ENCODE data around the gene OLFM1. TPM values are rescaled to one million over a fixed set of nuclear protein-coding genes. Genes with fewer than 3 reads are reported as not detected.

OLFM1 gene
- total and polyA plus RNA-seq, 9 of the 15 experiments (the other 6 are each of a cell fraction or from before 2014, with no cell fraction given) = not detected

DNA sequence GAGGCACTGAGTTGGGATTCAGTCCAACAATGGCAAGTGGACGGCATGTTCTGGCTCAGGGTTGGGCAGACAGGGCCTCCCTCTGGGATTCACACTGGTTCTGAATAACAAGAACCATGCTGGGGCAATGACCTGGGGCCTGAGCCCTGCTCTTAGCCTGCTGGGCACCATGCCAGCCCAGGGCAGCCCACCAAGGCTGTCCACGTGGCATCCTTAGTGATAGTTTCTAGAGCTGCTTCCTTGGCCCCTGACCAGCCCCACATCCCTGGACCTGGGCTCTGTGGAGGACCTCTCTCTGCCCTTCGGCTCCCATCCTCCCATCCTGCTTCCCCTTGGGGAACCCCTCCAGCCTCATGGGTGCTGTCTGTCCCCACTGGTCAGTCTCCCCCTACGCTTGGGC, 22.3 kb upstream of the OLFM1 start:
- CTCF ChIA-PET (ENCODE audit: low intra/inter-chr PET ratio) = no interaction called here
- intact Hi-C loops (cut with micrococcal nuclease) = no loop called here
- TF ChIP-seq HSF4 (CRISPR knock-in tag; IDR thresholded peaks at IDR 0.05; ENCODE audit: borderline replicate concordance) = no peak
- TF ChIP-seq, protein P1, sequence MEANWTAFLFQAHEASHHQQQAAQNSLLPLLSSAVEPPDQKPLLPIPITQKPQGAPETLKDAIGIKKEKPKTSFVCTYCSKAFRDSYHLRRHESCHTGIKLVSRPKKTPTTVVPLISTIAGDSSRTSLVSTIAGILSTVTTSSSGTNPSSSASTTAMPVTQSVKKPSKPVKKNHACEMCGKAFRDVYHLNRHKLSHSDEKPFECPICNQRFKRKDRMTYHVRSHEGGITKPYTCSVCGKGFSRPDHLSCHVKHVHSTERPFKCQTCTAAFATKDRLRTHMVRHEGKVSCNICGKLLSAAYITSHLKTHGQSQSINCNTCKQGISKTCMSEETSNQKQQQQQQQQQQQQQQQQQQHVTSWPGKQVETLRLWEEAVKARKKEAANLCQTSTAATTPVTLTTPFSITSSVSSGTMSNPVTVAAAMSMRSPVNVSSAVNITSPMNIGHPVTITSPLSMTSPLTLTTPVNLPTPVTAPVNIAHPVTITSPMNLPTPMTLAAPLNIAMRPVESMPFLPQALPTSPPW (CRISPR knock-in tag; IDR thresholded peaks at IDR 0.05) = no peak
- no peak for TF ChIP-seq ZC3H4 (CRISPR knock-in tag; IDR thresholded peaks at IDR 0.05; ENCODE audit: borderline replicate concordance)
- no peak for TF ChIP-seq MCM2 (IDR thresholded peaks at IDR 0.05; ENCODE audit: low read depth)
- BruUV-seq (replicated peaks) = no TSS peak
- WGBS (ENCODE audit: insufficient coverage, low coverage, missing lambda C conversion rate) = 0% methylated on average over 4 of the region's 4 CpGs
- no peak for ATAC-seq
- no peak for FAIRE-seq
- Histone ChIP-seq H3K79me2 (ENCODE audit: control insufficient read depth, insufficient read depth, low read length) (no peaks in the 10 kb centered on the region), H3K4me2 (ENCODE audit: insufficient read depth, low read length) (no peak overlapping the region), H3K9me3 (replicated peaks; ENCODE audit: control insufficient read depth, insufficient read depth, low read depth, low read length) (no peaks in the 10 kb centered on the region), H4K20me1 (replicated peaks; ENCODE audit: control insufficient read depth, insufficient read depth, low read length) (no peaks in the 10 kb centered on the region), H3K9ac (ENCODE audit: insufficient read depth in 1 of 2, low read depth in 2 of 2, low read length in 2 of 2) (no peak overlapping the region), H3K4me3 (no peak overlapping the region), H3K4me1 (replicated peaks in 1 of 2; ENCODE audit: control insufficient read depth in 2 of 2, insufficient read depth in 2 of 2, low read length in 2 of 2) (no peaks in the 10 kb centered on the region), H3K27ac (ENCODE audit: extremely low read depth, low read depth, low read length) (no peak overlapping the region), H2AFZ (ENCODE audit: low read depth, low read length) (no peak overlapping the region), H3K9me1 (ENCODE audit: control insufficient read depth, insufficient read depth, low read length) (no peaks in the 10 kb centered on the region), H3K27me3 (ENCODE audit: control insufficient read depth in 2 of 2, insufficient read depth in 2 of 2, low read length in 2 of 2) (peaks cover 3 to 19% of the 10 kb centered on the region in 2 experiments; a peak in 3 of 5 replicates), H3K36me3 (ENCODE audit: control insufficient read depth, insufficient read depth, low read length) (no peaks in the 10 kb centered on the region)
- DNase-seq (ENCODE audit: extremely low read depth in 1 of 4, low spot score in 3 of 4) = no peak
- POLR2A ChIA-PET = no interaction called here
- in situ Hi-C loops (cut with MboI) = no loop called here

GRCh38 chr9:135065804-135066203, 21.7 kb upstream of the OLFM1 start:
- FAIRE-seq (no peak), ATAC-seq (no peak)
- H3K4me2 ChIP-seq (ENCODE audit: insufficient read depth, low read length) = no peak overlapping the region
- TF ChIP-seq CEBPZ (IDR thresholded peaks at IDR 0.05; ENCODE audit: borderline replicate concordance, low read depth, low read length) (no peak), SETDB1 (IDR thresholded peaks at IDR 0.05; ENCODE audit: low read length) (no peak), ZNF165 (CRISPR knock-in tag; IDR thresholded peaks at IDR 0.05; ENCODE audit: borderline replicate concordance) (no peak), PBX2 (CRISPR knock-in tag; IDR thresholded peaks at IDR 0.05; ENCODE audit: low read depth) (no peak), PBX2 (tag; conservative IDR thresholded peaks at IDR 0.05; ENCODE audit: low read depth) (no peak)

More at GRCh38 chr9:135065804-135066203, 21.7 kb upstream of the OLFM1 start:
- H3K9ac ChIP-seq (ENCODE audit: insufficient read depth in 1 of 2, low read depth in 2 of 2, low read length in 2 of 2) = no peak overlapping the region
- H3K79me2 ChIP-seq (ENCODE audit: control insufficient read depth, insufficient read depth, low read length) = no peaks in the 10 kb centered on the region
- H2AFZ ChIP-seq (ENCODE audit: low read depth, low read length) = no peak overlapping the region
- in situ Hi-C loops (cut with MboI) (no loop called here), intact Hi-C loops (cut with micrococcal nuclease) (no loop called here)
- POLR2A ChIA-PET = no interaction called here
- no peaks in the 10 kb centered on the region for H3K9me3 ChIP-seq (replicated peaks; ENCODE audit: control insufficient read depth, insufficient read depth, low read depth, low read length)
- BruUV-seq (replicated peaks) = no TSS peak
- no peaks in the 10 kb centered on the region for H3K4me1 ChIP-seq (replicated peaks in 1 of 2; ENCODE audit: control insufficient read depth in 2 of 2, insufficient read depth in 2 of 2, low read length in 2 of 2)
- WGBS (ENCODE audit: insufficient coverage, low coverage, missing lambda C conversion rate) = 3% methylated on average over 4 of the region's 4 CpGs
- DNase-seq (ENCODE audit: extremely low read depth in 1 of 4, low spot score in 3 of 4) = no peak
- H3K4me3 ChIP-seq = no peak overlapping the region
- H3K27ac ChIP-seq (ENCODE audit: extremely low read depth, low read depth, low read length) = no peak overlapping the region
- H4K20me1 ChIP-seq (replicated peaks; ENCODE audit: control insufficient read depth, insufficient read depth, low read length) = no peaks in the 10 kb centered on the region
- no peaks in the 10 kb centered on the region for H3K9me1 ChIP-seq (ENCODE audit: control insufficient read depth, insufficient read depth, low read length)
- CTCF ChIA-PET (ENCODE audit: low intra/inter-chr PET ratio) = no interaction called here
- no peaks in the 10 kb centered on the region for H3K36me3 ChIP-seq (ENCODE audit: control insufficient read depth, insufficient read depth, low read length)
- peaks cover 3 to 26% of the 10 kb centered on the region in 2 experiments; a peak in 3 of 5 replicates for H3K27me3 ChIP-seq (ENCODE audit: control insufficient read depth in 2 of 2, insufficient read depth in 2 of 2, low read length in 2 of 2)

All from K562 (cell line).